GM19372 (cell line): Measurements from ENCODE around the gene AXL.
"Not testable (repeated sequence)": the region's sequence is repeated elsewhere in the genome, so short reads cannot be mapped to it uniquely, and the experiment has no call there.

ENCODE experiments used
- ATAC-seq: cut with Tn5 transposase; IDR thresholded peaks from one replicate; pipeline ENCODE4 v1.9.1; 2021; ENCODE audit warnings: mild to moderate bottlenecking, low read depth, moderate library complexity; ENCODE audit not compliant: unreplicated experiment

The AXL gene

GRCh38 chr19:41218615-41219507 is at the start of gene AXL:
AXL (plus strand) TSS chr19:41219223; CDS start chr19:41219393, 170 bp downstream.
- ATAC-seq = no peak

- no peak for ATAC-seq
Measured at GRCh38 chr19:41172297-41173164, 46.5 kb upstream of the AXL start.

- ATAC-seq = no peak
Measured at GRCh38 chr19:41174297-41174928, 44.6 kb upstream of the AXL start.

GRCh38 chr19:41175801-41176777 is 42.9 kb upstream of the AXL start:
- ATAC-seq = no peak

DNA sequence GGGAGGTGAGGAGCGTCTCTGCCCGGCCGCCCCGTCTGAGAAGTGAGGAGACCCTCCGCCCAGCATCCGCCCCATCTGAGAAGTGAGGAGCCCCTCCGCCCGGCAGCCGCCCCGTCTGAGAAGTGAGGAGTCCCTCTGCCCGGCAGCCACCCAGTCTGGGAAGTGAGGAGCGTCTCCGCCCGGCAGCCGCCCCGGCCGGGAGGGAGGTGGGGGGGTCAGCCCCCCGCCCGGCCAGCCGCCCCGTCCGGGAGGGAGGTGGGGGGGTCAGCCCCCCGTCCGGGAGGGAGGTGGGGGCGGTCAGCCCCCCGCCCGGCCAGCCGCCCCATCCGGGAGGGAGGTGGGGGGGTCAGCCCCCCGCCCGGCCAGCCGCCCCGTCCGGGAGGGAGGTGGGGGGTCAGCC is 38.9 kb upstream of the AXL start:
- ATAC-seq = not testable (repeated sequence)

- ATAC-seq = no peak
Measured at GRCh38 chr19:41186971-41187883, 31.8 kb upstream of the AXL start.

DNA sequence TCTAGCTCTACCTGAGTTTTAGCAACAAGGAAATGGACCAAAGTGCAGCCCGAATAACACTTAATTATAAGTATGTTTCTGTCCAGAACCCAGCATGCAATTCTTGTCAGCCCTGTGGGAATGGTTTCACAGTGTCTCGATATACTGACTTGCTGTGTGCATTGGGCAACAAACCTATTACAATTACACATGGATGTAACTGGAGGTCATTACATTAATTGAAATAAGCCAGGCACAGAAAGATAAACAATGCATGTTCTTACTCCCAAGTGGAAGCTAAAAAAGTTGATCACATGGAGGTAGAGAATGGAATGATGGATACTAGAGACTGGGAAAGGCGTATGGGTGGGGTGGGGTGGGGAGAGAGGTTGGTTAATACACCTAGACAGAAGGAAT is 31.1 kb upstream of the AXL start:
- no peak for ATAC-seq

DNA sequence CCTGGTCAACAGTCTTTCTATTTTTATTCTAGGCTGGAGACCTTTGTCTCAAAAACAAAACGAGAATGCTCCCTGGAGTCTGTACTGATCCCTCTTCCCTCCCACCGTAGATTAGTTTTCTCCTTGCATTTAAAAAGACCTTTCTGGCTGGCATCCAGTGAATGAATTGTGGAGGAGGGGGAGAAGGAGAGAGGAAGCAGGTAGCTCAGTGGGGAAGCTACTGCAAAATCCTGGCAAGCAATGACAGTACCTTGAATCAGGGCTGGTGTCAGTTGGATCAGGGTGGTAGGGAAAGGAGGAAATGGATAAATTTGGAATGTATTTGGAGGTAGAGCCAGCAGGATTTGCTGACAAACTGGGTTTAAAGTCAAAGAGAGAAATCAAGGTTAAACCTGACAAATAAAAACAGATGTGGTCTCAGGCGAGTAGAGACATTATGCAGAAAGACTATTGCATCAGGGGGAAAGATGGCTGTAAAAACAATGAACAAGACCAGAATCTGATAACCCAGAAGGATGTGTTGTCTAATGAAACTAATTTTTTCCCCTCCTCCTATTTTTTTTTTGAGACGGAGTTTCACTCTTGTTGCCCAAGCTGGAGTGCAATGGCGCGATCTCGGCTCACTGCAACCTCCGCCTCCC is 29.5 kb upstream of the AXL start:
- ATAC-seq = no peak

DNA sequence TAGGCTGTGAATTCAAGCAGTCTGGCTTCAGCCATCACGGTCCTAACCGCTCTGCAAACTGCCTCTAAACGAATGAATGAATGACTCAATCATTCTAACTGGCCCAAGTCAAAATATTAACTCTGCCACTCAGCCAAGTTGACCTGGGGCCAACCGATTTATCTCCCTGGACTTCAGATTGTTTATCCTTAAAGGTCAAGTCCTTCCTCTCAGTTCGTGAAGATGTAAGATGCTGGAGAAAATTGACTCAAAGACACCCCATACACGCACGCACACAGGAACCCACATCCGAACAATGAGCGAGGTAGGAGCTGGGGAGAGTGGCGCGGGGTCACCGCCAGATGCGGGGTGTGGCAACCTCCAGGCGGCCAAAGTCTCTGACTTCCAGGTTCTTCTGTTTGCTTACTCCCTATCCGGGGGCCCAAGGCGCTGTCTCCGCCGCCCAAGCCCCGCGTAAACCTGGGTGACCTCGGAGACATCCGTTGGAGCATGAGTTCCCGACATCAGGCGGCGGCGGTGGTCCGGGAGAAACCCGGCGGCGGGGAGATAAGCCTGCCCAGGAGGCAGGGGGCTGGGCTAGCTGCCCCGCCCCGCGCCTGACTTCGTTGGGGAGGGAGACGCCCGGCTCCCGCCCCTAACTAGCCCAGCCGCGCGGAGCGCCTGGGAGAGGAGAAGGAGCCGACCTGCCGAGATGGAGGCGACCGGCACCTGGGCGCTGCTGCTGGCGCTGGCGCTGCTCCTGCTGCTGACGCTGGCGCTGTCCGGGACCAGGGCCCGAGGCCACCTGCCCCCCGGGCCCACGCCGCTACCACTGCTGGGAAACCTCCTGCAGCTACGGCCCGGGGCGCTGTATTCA is 26.2 kb upstream of the AXL start, which contains the start of gene CYP2S1:
CYP2S1 (plus strand) TSS at position 646 of the 856 bp plus-strand sequence; CDS start at position 692, 46 bp downstream.
- no peak for ATAC-seq

GRCh38 chr19:41193430-41194156 is 25.4 kb upstream of the AXL start:
- no peak for ATAC-seq

DNA sequence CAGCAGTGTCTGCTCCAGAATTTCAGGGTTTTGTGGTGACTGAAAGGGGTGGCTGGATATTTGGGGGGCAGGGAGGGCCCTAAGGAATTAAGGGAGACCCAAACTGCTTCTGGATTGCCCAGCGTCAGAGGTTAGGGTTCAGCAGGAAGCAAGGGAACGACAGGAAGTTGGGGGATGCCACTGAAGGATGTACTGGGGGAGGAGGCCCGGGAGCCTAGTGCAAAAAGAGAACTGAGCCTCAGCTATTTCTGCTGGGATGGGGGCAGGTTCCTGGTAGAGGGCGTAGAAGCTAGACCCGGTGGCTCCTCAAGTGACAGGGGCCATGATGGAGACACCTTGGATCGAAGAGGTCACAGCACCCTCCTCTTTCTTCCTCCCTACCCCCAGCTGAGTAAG is 24.9 kb upstream of the AXL start:
- no peak for ATAC-seq

GRCh38 chr19:41195675-41196497 is 23.1 kb upstream of the AXL start:
- ATAC-seq = no peak

DNA sequence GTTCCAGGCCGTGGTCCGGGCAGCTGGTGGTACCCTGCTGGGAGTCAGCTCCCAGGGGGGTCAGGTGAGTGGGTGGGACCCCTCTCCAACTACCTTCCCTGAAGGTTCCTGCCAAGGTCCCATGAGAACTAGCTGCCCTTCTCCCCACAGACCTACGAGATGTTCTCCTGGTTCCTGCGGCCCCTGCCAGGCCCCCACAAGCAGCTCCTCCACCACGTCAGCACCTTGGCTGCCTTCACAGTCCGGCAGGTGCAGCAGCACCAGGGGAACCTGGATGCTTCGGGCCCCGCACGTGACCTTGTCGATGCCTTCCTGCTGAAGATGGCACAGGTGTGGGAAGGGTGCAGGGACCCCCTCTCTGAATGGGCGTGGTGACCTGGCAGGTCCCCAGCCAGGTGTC is 20.5 kb upstream of the AXL start:
- no peak for ATAC-seq

DNA sequence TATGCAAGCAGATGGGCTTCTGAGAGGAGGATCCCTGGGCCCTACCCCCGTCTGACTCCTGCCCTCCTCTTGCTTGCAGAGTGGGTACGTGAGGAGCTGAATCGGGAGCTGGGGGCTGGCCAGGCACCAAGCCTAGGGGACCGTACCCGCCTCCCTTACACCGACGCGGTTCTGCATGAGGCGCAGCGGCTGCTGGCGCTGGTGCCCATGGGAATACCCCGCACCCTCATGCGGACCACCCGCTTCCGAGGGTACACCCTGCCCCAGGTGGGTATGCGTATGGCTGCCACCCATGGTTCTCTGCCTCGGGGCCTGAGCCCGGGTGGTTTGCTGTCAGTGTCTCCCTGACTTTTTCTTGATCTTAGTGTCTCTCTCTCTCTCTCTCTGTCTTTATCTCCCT is 15.7 kb upstream of the AXL start:
- ATAC-seq = no peak

- not testable (repeated sequence) for ATAC-seq
Measured at GRCh38 chr19:41204338-41204737, 14.7 kb upstream of the AXL start.

DNA sequence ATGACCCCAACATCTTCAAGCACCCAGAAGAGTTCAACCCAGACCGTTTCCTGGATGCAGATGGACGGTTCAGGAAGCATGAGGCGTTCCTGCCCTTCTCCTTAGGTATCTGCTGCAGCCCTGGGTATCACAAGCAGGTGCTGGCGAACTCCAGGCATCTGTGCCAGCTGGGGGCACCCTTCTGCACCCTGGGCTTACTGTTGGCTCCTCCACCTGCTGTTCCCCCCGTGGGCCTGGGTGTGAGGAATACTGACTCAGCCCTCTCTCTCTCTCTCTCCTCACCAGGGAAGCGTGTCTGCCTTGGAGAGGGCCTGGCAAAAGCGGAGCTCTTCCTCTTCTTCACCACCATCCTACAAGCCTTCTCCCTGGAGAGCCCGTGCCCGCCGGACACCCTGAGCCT is 13.0 kb upstream of the AXL start:
- no peak for ATAC-seq
